ENCODE data around the gene EFCAB12.

DNA sequence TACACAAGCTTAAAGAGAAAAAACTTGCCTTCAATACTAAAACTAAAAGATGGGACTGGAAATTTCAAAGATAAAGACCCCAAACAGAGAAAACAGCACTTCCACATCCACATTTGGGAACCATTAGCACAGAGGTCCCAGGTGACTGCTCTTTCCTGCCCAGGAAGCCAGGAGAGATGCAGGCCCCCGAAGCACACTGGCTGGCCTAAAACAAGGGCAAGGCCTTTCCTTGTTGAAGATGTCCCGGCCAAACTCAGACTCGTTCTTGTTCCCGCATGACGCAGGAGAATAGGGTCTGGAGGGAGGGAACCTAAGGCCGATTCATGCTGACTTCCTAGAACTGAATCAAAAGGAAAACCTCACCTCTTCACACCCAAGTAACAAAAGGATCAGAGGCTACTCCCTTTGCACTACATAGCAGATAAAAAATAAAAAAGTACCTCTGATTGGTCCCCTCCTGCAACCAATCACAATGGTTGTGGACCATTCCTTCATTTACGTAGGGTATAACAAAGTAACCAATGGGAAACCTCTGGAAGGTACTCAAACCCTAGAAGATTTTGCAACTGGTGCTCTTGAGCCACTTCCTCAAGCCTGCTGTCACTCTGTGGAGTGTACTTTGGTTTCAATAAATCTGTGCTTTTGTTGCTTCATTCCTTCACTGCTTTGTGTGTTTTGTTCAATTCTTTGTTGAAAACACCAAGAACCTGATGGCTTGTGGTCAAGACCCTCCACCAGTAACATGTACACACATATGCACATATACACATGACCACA, 48.7 kb downstream of the EFCAB12 start:
- TF ChIP-seq POLR2A (IDR thresholded peaks at IDR 0.05; ENCODE audit: low read depth, low read length) (no peak), BHLHE40 (IDR thresholded peaks at IDR 0.05; ENCODE audit: low read depth, low read length) (no peak), RAD21 (IDR thresholded peaks at IDR 0.05; ENCODE audit: low read length) (no peak), CHD1 (IDR thresholded peaks at IDR 0.05; ENCODE audit: low read depth, low read length) (no peak), ELK1 (IDR thresholded peaks at IDR 0.05; ENCODE audit: borderline replicate concordance, low read depth, low read length) (no peak), MAFK (IDR thresholded peaks at IDR 0.05; ENCODE audit: low read depth, low read length) (no peak), MXI1 (IDR thresholded peaks at IDR 0.05; ENCODE audit: borderline replicate concordance, low read depth, low read length) (no peak), SMC3 (IDR thresholded peaks at IDR 0.05; ENCODE audit: low read depth, low read length) (no peak)
- TF ChIP-seq, protein P1, sequence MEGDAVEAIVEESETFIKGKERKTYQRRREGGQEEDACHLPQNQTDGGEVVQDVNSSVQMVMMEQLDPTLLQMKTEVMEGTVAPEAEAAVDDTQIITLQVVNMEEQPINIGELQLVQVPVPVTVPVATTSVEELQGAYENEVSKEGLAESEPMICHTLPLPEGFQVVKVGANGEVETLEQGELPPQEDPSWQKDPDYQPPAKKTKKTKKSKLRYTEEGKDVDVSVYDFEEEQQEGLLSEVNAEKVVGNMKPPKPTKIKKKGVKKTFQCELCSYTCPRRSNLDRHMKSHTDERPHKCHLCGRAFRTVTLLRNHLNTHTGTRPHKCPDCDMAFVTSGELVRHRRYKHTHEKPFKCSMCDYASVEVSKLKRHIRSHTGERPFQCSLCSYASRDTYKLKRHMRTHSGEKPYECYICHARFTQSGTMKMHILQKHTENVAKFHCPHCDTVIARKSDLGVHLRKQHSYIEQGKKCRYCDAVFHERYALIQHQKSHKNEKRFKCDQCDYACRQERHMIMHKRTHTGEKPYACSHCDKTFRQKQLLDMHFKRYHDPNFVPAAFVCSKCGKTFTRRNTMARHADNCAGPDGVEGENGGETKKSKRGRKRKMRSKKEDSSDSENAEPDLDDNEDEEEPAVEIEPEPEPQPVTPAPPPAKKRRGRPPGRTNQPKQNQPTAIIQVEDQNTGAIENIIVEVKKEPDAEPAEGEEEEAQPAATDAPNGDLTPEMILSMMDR (conservative IDR thresholded peaks at IDR 0.05; ENCODE audit: low read depth, low read length) = no peak
- TF ChIP-seq, protein P2, sequence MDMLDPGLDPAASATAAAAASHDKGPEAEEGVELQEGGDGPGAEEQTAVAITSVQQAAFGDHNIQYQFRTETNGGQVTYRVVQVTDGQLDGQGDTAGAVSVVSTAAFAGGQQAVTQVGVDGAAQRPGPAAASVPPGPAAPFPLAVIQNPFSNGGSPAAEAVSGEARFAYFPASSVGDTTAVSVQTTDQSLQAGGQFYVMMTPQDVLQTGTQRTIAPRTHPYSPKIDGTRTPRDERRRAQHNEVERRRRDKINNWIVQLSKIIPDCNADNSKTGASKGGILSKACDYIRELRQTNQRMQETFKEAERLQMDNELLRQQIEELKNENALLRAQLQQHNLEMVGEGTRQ (IDR thresholded peaks at IDR 0.05; ENCODE audit: low read depth, low read length) = no peak
